Endometrium (tissue), 2 donors: Measurements from ENCODE around the gene MX1.

Source experiments
- FAIRE-seq: peaks from 2 replicates; lab custom pipeline; 2012; peaks lifted over from hg19 to GRCh38; lab: Jason Lieb, UNC
- donor health status: control.
- donor health status: control.

MX1 gene

DNA sequence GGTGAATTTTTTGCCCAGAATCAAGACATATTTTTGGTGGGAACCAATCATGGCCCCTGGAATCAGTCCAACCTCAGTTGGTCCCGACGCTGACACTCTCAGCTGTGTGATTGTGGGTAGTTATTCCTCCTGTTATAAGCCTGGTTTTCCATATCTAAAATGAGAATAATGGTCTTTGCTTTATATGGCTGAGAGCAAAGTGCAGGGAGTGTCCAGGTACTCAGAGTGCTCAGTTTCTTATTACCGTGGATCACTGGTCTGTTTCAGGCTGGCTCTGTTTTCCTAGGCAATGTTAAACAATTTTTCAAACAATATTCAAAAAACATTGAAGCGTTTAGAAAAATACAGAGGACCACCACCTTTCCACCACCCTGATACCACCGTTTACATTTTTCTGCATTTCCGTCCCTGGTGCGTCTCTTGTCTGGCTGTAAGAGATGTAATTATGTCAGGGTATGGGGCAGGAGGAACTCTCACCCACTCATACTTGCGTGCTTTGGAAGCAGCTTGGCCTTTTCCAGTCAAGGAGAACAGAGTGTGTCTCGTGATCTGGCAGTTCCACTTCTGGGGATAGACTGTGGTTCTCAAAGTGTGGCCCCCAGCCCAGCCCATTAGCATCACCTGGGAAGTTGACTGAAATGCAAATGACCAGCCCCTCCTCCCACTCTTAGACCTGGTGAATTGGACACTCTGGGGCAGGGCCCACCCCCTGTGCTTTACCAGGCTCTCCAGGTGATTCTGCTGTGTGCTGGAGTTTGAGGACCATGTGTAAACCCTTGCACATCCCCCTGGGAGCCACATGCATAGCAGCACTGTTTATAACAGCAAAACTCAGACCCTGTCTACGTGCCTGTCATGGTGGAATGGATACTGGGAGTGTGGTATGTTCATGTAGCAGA is 6.8 kb downstream of the MX1 start:
- no peak for FAIRE-seq

DNA sequence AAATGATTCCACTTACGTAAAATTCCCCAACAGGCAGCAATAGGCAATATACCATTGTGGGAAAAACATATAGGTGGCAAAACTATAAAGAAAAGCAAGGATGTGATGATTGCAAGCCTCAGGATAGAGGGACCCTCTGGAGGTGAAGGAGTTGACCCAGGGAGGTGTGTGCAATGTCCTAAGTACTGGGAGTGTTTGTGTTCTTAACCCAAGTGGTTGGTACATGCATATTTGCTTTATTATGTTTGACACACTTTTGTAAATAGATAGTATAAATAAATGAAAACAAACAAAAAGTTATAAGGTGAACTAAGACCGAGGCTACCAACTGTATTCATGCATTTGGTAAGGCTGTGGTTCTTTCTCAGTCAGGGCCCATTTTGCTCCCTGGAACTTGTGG is 7.5 kb downstream of the MX1 start:
- FAIRE-seq, result no peak

DNA sequence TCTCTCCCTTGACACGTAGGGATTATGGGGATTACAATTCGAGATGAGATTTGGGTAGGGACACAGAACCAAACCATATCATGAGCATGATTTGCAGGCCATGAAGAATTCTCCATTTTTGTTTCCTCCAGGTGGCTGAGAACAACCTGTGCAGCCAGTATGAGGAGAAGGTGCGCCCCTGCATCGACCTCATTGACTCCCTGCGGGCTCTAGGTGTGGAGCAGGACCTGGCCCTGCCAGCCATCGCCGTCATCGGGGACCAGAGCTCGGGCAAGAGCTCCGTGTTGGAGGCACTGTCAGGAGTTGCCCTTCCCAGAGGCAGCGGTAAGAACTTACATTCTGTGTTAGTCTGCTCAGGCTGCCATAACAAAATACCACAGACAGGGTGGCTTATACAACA is 9.7 kb downstream of the MX1 start:
- no peak for FAIRE-seq

DNA sequence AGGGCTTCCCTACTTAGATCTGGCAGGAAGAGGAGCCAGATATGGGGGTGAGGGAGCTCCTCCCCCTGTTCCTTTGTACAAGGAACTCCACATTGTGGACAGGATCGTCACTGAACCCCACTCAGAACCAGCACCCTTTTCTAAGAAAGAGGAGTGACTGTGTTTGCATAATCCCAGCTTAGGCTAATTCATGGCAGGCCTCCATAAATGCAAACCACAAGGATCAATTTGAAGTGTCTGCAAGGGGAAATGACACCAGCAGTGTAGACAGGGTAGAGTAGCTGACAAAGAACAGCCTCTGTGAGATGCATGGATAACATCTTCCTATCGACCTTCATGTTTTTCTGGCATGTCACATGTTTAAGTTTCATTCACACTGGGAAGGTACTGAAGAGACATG is 11.7 kb downstream of the MX1 start:
- no peak for FAIRE-seq

DNA sequence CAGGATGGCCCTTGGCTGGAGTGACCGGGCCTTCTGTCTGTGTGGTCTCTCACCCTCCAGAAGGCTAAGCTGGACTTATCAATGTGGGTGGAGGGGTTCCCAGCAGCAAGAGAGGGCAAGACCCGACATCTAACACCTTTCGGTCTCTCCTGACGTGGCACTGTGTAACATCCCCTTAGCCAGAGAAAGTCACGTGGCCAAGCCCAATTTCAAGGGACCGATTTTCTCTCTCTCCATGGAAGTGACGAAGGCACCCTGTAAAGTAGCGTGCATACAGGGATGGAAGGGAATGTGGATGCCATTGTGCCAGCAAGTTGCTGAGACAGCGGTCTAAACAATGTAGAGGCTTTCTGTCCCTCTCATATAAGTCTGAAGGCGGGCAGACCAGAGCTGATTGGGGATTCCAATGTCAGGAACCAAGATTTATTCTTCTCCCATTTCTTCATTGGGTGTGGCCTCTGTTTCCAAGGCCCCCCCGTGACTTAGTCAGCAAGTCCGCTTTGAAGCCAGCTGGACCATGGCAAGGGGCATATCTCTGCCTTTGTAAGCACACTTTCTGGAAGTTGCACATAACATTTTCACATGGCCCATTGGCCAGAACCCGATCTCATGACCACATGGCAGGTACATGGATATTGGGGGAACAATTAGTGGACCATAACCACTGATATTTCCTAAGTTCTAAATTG is 12.5 kb downstream of the MX1 start:
- no peak for FAIRE-seq

DNA sequence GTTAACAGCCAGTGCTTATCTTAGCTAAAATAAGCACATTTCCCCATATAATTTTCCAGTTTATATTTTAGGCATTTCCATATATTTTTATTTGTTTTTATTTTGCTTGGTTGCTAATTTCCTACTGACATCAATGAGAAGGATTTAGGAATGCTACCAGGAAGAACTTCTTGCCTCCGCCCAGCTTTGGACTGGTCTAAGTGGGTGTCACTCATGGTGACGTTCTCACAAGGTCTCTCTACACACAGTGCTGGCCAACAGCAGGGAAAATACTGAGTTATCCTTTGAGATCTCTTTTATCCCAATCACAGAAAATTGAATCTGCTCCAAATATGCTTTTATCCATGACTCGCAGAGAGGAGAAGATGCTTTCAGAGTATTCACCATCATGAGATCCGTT is 13.2 kb downstream of the MX1 start:
- FAIRE-seq, result no peak

DNA sequence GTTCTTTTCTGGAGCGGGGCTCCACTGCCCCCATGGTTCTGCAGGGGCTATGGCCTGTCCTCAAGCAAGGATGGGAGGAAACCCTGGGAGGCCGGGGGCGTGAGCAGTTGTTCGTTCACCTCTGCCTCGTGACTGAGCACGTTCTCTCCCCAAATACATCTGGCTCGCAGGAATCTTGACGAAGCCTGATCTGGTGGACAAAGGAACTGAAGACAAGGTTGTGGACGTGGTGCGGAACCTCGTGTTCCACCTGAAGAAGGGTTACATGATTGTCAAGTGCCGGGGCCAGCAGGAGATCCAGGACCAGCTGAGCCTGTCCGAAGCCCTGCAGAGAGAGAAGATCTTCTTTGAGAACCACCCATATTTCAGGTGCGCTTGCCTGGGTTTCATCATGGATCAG is 15.5 kb downstream of the MX1 start:
- FAIRE-seq, result no peak

DNA sequence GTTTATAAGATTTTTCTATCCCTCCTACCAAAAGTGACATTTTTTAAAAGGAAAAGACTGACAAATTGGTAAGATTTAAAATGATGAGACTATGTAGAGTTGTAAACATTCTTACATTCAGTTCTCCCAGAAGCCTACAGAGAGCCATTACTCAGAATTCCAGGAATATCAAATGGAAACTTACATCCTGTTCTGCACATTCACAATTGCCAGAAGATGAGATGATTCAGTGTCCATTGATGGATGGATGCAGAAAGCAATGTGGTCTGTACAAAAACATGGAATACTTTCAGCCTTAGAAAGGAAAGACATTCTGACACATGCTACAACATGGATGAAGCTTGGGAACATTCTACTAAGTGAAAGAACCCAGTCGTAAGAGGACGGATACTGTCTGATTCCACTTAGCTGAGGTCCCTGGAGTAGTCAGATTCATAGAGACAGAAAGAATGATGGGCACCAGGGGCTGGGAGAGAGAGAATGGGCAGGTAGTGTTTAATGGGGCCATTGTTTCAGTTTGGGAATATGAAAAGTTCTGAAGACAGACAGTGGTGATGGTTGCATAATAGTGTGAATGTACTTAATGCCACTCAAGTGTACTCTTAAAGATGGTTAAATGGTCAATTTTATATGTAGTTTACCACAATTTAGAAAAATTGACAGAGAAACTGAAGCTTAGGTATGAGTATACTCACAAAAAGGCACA is 16.6 kb downstream of the MX1 start:
- no peak for FAIRE-seq

DNA sequence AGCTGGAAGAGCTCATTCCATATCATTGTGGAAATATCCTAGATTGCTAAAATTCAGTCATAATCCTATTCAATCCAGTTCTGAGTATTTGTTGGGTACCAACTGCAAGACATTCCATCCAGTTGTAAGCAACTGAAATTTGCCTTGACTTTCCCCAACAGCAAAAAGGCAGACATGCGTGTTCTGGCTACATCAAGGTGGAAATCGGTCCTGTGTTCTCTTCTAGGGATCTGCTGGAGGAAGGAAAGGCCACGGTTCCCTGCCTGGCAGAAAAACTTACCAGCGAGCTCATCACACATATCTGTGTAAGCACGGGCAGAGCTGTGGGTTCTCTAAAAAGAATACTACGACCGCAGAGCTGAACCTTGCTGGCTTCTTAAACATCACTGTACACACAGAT is 17.5 kb downstream of the MX1 start:
- FAIRE-seq, result no peak

DNA sequence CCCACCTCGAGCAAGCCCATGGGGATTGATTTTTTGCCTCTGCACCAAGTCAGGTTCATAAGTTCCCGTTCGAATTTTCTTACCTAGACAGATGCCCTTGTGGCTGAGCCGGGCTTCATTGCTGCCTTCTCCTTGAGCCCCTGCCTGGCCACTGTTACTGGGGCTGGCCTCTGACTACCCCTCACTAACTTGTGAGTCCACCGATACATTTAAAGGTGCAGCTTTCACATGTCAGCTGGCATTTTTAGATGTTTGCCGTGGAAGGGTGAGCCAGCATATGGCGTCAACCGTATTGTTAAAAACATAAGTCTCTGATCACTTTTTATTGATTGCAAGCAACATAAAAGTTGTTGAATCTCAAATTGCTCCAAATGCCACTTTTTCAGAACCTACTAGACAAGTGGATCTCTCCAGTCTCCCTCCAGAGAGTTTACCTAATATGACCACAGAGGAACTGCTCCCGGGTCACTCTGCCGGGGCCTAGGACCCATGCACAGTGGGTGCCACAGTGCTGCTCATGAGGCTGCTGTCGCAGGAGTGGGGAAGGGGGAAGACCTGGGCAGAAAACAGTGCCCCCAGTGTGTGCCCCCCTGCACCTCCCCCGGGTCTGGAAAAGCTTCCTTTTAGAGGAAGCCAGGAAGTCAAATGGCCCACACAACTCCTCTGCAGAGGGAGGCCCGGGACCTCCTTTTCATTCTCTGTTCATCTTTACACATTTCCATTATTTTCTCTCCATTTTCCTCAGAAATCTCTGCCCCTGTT is 18.8 kb downstream of the MX1 start:
- no peak for FAIRE-seq

DNA sequence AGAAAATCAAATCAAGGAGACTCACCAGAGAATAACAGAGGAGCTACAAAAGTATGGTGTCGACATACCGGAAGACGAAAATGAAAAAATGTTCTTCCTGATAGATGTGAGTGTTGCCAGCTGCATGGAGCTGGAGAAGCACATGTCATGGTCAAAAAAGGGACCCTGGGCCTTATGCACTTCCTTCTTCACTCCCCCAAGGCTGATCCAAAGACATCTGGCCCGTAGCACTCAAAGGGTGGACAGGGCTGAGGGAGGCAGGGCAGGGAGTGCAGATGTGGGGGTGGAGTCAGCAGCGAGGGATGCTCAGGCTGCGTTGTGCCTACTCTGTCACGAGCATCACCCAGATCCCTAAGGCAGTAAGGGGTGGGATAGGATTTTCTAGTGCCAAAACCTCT is 19.4 kb downstream of the MX1 start:
- no peak for FAIRE-seq

DNA sequence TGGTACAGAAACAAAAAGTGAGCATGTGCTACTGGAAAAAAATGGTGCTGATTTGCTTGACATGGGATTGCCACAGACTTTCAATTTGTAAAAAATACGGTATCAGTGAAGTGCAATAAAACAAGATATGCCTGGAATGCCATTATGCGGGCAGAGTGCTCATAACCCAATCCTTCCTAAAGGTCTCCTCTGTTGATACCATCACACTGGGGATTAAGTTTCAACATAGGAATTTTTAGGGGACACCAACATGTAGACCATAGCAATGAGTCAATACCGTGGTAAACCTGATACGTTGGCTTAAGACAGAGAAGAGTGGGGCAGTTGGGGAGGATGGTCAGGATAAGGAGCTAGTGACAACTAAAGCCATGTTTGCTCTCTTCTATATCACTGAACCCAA is 20.5 kb downstream of the MX1 start:
- FAIRE-seq, result no peak

DNA sequence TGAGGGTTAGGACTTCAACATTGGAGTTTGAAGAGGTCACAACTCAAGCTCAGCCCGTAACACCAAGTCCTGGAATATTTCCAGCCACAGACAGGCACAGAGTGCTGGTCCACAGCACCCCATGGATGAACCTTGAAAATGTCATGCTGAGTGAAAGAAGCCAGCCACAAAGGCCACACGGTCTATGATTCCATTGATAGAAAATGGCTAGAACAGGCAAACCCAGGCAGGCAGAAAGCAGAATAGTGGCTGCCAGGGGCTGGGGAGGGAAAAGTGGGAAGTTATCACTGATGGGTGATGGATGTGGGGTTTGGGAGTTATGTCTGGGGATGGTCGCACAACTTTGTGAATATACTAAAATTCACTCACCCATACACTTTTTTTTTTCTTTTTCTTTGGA is 21.3 kb downstream of the MX1 start:
- FAIRE-seq, result no peak

DNA sequence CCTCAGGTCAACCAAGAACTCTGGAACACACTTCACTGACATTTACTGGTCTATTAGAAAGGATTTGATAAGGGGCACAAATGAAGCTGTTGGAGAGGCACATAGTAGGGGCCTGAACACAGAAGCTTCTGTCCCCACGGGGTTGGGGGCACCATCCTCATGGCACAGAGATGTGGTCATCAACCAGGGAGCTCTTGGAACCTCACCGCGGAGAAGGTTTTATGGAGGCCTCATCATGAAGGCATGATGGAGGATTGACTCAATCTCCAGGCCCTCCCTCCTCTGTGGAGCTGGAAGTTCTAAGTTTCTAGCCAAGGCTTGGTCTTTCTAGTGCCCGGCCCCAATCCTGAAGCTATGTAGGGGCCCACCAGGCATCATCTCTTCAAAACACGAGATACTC is 23.6 kb downstream of the MX1 start:
- no peak for FAIRE-seq

DNA sequence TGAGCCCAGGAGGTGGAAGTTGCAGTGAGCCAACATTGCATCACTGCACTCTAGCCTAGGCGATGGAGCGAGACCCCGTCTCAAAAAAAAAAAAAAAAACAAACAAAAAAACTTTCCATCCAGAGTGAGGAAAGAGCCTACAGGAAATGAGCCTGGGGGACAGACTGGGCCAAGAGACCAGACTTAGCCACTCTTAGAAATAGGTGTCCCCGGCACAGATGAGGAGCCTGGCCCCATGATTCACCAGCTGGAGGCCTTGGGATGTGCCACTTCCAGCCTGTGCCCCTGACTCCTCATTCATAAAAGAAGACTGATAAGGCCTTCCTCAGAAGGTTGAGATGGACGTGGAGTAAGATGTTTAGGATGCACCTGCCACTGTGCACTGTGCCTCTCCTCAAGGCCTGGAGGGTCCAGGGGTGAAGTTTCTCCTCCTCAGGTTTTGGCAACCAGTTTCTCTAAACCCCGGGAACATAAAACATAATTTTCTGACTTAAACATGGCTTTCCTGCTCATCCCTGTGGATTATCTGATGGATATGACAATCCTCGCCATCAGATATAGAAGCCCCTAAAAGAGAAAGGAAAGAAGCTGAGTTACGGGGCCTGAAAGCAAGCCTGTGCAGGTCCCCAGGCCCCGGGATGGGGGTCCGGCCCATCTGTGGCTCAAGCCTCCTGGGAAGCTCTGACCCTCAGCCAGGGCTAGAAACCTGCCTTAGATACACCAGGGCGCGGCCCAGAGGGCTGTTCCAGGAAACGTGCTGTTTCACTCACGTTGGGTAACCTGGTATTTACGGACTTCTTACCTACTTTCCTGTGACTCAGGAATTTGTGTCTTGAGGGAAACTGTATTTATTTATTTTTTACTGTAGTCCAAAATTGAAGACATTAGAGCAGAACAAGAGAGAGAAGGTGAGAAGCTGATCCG is 26.0 kb downstream of the MX1 start:
- FAIRE-seq, result no peak

DNA sequence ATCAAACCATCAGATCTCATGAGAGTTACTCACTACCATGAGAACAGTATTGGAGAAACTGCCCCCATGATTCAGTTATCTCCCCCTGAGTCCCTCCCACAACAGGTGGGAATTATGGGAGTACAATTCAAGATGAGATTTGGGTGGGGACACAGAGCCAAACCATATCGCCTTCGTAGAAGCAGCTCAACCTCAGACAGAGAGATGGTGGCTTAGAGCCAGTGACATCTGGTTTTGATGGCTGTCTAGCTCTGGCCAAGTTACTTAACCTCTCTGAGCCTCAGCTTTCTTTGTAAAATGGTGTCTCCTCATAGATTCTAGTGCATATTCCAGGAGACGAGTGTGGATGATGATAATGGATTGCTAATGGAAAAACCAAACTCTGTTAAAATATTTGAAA is 27.2 kb downstream of the MX1 start:
- FAIRE-seq, result no peak

DNA sequence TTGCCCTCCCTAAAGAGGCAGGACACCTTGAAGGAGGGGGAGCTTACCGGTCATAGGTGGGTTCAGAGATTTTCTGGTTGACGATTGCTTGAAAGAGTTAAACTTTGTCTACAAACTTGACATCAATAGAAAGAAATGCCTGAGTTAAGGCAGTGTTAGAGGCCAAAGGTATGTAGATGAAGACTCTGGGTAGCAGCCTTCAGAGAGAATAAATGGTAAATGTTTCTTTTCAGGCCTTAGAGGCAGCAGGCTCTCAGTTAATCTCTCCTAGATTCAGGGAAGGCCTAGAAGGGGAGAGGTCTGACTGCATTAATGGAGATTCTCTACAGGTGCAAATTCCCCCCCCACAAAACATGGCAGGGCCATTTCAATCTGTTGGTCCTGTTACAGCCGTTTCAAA is 27.7 kb downstream of the MX1 start:
- no peak for FAIRE-seq

DNA sequence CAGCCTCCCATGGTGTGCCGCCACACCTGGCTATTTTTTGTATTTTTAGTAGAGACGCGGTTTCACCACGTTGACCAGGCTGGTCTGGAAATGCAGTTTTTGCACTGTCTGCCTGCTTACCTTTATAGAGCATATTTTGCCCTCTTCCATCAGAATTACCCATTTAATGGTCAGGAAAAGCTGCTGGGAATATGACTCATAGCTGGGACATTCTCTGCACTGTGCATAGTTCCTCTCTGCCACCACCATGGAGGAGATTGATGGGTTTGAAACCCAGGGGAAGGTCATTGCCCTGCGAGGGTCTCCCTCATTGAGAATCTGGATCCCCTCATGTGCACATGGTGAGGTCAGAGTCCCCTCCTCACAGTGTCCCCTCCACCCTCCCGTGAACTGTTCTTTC is 32.1 kb downstream of the MX1 start:
- no peak for FAIRE-seq

DNA sequence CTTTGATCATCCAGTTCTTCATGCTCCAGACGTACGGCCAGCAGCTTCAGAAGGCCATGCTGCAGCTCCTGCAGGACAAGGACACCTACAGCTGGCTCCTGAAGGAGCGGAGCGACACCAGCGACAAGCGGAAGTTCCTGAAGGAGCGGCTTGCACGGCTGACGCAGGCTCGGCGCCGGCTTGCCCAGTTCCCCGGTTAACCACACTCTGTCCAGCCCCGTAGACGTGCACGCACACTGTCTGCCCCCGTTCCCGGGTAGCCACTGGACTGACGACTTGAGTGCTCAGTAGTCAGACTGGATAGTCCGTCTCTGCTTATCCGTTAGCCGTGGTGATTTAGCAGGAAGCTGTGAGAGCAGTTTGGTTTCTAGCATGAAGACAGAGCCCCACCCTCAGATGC is 32.5 kb downstream of the MX1 start:
- no peak for FAIRE-seq

DNA sequence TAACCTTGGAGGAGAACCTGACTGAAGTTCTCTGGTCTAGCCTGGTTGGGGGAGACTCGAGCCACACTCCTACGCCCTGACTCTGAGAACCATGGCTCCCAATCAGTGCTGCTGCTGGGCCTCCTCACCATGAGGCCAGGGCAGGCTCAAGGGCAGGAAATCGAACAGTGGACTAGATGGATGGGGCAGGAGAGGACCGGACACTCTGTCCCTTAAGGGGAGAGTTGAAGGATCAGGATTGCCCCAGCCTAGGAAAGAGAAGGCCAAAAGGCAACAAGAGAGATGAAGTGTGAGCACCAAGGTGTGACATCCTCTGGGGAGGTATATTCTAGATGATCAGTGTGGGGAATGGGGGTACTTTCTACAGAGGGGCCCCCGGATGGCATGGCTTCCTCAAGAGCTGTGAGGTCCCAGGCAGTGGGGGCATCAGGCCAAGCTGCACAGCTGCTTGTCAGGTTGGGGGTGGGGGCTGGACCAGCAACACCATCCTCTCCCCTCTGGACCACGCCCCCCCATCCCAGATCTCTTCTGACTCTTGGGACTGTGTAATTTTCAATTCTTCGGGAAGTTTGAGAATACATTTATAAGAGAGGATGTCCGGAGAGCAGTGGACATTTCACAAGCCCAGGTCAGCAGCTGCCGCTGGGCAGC is 34.0 kb downstream of the MX1 start:
- no peak for FAIRE-seq
